Measurements from ENCODE around the gene EPAS1. TPM values are rescaled to one million over a fixed set of nuclear protein-coding genes. Genes with fewer than 3 reads are reported as not detected.

The EPAS1 gene
- total RNA-seq, 1 donor from 2014 or later = 0.47 TPM

GRCh38 chr2:46303233-46303632 is 6.0 kb downstream of the EPAS1 start:
- DNase-seq (no peak), ATAC-seq (ENCODE audit: low read depth) (no peak)
- intact Hi-C loops (cut with micrococcal nuclease) = no loop called here
- no peak overlapping the region for H3K27ac Mint-ChIP-seq
- CTCF ChIA-PET = no interaction called here
- H3K27me3 Mint-ChIP-seq = peaks cover 53% of the 10 kb centered on the region
- TF ChIP-seq, protein P1, sequence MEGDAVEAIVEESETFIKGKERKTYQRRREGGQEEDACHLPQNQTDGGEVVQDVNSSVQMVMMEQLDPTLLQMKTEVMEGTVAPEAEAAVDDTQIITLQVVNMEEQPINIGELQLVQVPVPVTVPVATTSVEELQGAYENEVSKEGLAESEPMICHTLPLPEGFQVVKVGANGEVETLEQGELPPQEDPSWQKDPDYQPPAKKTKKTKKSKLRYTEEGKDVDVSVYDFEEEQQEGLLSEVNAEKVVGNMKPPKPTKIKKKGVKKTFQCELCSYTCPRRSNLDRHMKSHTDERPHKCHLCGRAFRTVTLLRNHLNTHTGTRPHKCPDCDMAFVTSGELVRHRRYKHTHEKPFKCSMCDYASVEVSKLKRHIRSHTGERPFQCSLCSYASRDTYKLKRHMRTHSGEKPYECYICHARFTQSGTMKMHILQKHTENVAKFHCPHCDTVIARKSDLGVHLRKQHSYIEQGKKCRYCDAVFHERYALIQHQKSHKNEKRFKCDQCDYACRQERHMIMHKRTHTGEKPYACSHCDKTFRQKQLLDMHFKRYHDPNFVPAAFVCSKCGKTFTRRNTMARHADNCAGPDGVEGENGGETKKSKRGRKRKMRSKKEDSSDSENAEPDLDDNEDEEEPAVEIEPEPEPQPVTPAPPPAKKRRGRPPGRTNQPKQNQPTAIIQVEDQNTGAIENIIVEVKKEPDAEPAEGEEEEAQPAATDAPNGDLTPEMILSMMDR (IDR thresholded peaks at IDR 0.05) = no peak
- peaks cover 15% of the 10 kb centered on the region for H3K4me1 Mint-ChIP-seq
- no peak overlapping the region for H3K4me3 Mint-ChIP-seq
- H3K36me3 Mint-ChIP-seq (ENCODE audit: low read depth) = no peaks in the 10 kb centered on the region
- H3K9me3 Mint-ChIP-seq = no peaks in the 10 kb centered on the region
- POLR2A ChIA-PET = interaction anchor here (0.6 kb wide), 1 partner anchor 1100 kb away, joined by 4 read pairs; the partner anchor contains the start of gene MSH2

- Mint-ChIP-seq H3K4me3 (no peak overlapping the region), H3K27me3 (peaks cover 49% of the 10 kb centered on the region), H3K36me3 (ENCODE audit: low read depth) (no peaks in the 10 kb centered on the region), H3K9me3 (no peaks in the 10 kb centered on the region), H3K27ac (no peak overlapping the region), H3K4me1 (peaks cover 12% of the 10 kb centered on the region)
- POLR2A ChIA-PET = no interaction called here
- no peak for ATAC-seq (ENCODE audit: low read depth)
- CTCF ChIA-PET = no interaction called here
- TF ChIP-seq, protein P1 (IDR thresholded peaks at IDR 0.05) = no peak
- intact Hi-C loops (cut with micrococcal nuclease) = no loop called here
- no peak for DNase-seq
These were observed 6.6 kb downstream of the EPAS1 start for GRCh38 chr2:46303822-46304221.

GRCh38 chr2:46304635-46305034 is 7.4 kb downstream of the EPAS1 start:
- TF ChIP-seq, protein P1 (IDR thresholded peaks at IDR 0.05) = no peak
- H3K27me3 Mint-ChIP-seq = peaks cover 44% of the 10 kb centered on the region
- no peaks in the 10 kb centered on the region for H3K9me3 Mint-ChIP-seq
- intact Hi-C loops (cut with micrococcal nuclease) = no loop called here
- no peaks in the 10 kb centered on the region for H3K36me3 Mint-ChIP-seq (ENCODE audit: low read depth)
- ChIA-PET POLR2A (no interaction called here), CTCF (no interaction called here)
- no peak overlapping the region for H3K27ac Mint-ChIP-seq
- H3K4me1 Mint-ChIP-seq = peaks cover 4% of the 10 kb centered on the region
- no peak overlapping the region for H3K4me3 Mint-ChIP-seq
- no peak for ATAC-seq (ENCODE audit: low read depth)
- no peak for DNase-seq

- no peaks in the 10 kb centered on the region for H3K4me1 Mint-ChIP-seq
- ATAC-seq (ENCODE audit: low read depth) (no peak), DNase-seq (no peak)
- H3K4me3 Mint-ChIP-seq = no peak overlapping the region
- TF ChIP-seq, protein P1 (IDR thresholded peaks at IDR 0.05) = no peak
- peaks cover 38% of the 10 kb centered on the region for H3K27me3 Mint-ChIP-seq
- no peaks in the 10 kb centered on the region for H3K36me3 Mint-ChIP-seq (ENCODE audit: low read depth)
- CTCF ChIA-PET = no interaction called here
- POLR2A ChIA-PET = no interaction called here
- no peaks in the 10 kb centered on the region for H3K9me3 Mint-ChIP-seq
- no peak overlapping the region for H3K27ac Mint-ChIP-seq
- intact Hi-C loops (cut with micrococcal nuclease) = no loop called here
These were observed 8.0 kb downstream of the EPAS1 start for GRCh38 chr2:46305187-46305586.

DNA sequence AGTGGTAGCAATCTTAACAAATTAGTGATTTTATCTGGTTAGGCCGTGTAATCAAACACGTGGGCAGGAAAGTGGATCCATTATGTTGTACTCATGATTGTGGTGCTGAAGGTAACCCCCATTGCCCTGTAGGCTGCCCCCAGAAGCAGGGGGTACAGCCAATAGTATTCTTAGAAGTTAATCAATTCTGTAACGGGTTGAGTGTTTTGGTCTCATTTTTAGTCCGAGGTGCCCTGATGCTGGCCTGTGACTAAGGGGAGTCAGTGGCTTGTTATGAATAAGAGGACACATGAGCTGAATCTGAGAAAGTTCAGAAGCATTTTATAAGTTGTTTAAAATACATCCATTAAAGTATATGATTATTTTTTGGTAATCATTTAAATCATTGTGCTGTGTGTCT is 8.6 kb downstream of the EPAS1 start:
- ChIA-PET CTCF (no interaction called here), POLR2A (no interaction called here)
- ATAC-seq (ENCODE audit: low read depth) (no peak), DNase-seq (no peak)
- Mint-ChIP-seq H3K4me3 (no peak overlapping the region), H3K9me3 (no peaks in the 10 kb centered on the region), H3K27ac (no peak overlapping the region), H3K36me3 (ENCODE audit: low read depth) (no peaks in the 10 kb centered on the region), H3K27me3 (peaks cover 32% of the 10 kb centered on the region), H3K4me1 (no peaks in the 10 kb centered on the region)
- intact Hi-C loops (cut with micrococcal nuclease) = no loop called here
- TF ChIP-seq, protein P1 (IDR thresholded peaks at IDR 0.05) = no peak

All from activated B cell treated with CpG ODN at 0.5 μM for 24 hours (primary cell).